ENCODE measurements around the gene GAS1.

The GAS1 gene
- 0.52 to 1.0 (median 0.77) reads per million in 3 donors for total RNA-seq

- peaks cover 5% of the 10 kb centered on the region for H3K4me1 ChIP-seq (ENCODE audit: control insufficient read depth, insufficient read depth, low read length, poor library complexity, severe bottlenecking)
- peak; percentile 33 to 55 (median 45) for DNase-seq
- H3K36me3 ChIP-seq (ENCODE audit: control insufficient read depth, insufficient read depth, low read length): no peaks in the 10 kb centered on the region
- no peaks in the 10 kb centered on the region for H3K9me3 ChIP-seq (ENCODE audit: control insufficient read depth, low read length)
- peaks cover 5% of the 10 kb centered on the region for H3K27me3 ChIP-seq (replicated peaks; ENCODE audit: control insufficient read depth, insufficient read depth, low read length, poor library complexity, severe bottlenecking)
- peak within 1 kb of the TSS; percentile 16 for H3K27ac ChIP-seq (ENCODE audit: insufficient read depth, low read length, poor library complexity, severe bottlenecking)
- H3K4me3 ChIP-seq (ENCODE audit: insufficient read depth, low read depth, low read length, poor library complexity, severe bottlenecking): peak within 1 kb of the TSS; percentile 92
Observed at GRCh38 chr9:86947146-86948073, at the start of gene GAS1. Gene GAS1, minus strand, starts transcription at chr9:86947506. Its CDS starts 727 bp downstream, at chr9:86946779.

GRCh38 chr9:86994231-86994630, 46.9 kb upstream of the GAS1 start:
- H3K27ac ChIP-seq (ENCODE audit: insufficient read depth, low read length, poor library complexity, severe bottlenecking): no peak overlapping the region
- H3K9me3 ChIP-seq (ENCODE audit: control insufficient read depth, low read length): no peaks in the 10 kb centered on the region
- no peaks in the 10 kb centered on the region for H3K36me3 ChIP-seq (ENCODE audit: control insufficient read depth, insufficient read depth, low read length)
- no peaks in the 10 kb centered on the region for H3K4me1 ChIP-seq (ENCODE audit: control insufficient read depth, insufficient read depth, low read length, poor library complexity, severe bottlenecking)
- H3K4me3 ChIP-seq (ENCODE audit: insufficient read depth, low read depth, low read length, poor library complexity, severe bottlenecking): no peak overlapping the region
- no peaks in the 10 kb centered on the region for H3K27me3 ChIP-seq (replicated peaks; ENCODE audit: control insufficient read depth, insufficient read depth, low read length, poor library complexity, severe bottlenecking)
- no peak for DNase-seq

GRCh38 chr9:86993830-86994229, 46.5 kb upstream of the GAS1 start:
- no peaks in the 10 kb centered on the region for H3K36me3 ChIP-seq (ENCODE audit: control insufficient read depth, insufficient read depth, low read length)
- no peaks in the 10 kb centered on the region for H3K4me1 ChIP-seq (ENCODE audit: control insufficient read depth, insufficient read depth, low read length, poor library complexity, severe bottlenecking)
- DNase-seq: no peak

GRCh38 chr9:86991077-86991476, 43.8 kb upstream of the GAS1 start:
- Histone ChIP-seq H3K36me3 (ENCODE audit: control insufficient read depth, insufficient read depth, low read length) (no peaks in the 10 kb centered on the region), H3K4me3 (ENCODE audit: insufficient read depth, low read depth, low read length, poor library complexity, severe bottlenecking) (no peak overlapping the region), H3K9me3 (ENCODE audit: control insufficient read depth, low read length) (no peaks in the 10 kb centered on the region), H3K27me3 (replicated peaks; ENCODE audit: control insufficient read depth, insufficient read depth, low read length, poor library complexity, severe bottlenecking) (no peaks in the 10 kb centered on the region), H3K4me1 (ENCODE audit: control insufficient read depth, insufficient read depth, low read length, poor library complexity, severe bottlenecking) (no peaks in the 10 kb centered on the region), H3K27ac (ENCODE audit: insufficient read depth, low read length, poor library complexity, severe bottlenecking) (no peak overlapping the region)
- DNase-seq: no peak

More at GRCh38 chr9:86993830-86994229, 46.5 kb upstream of the GAS1 start:
- no peak overlapping the region for H3K27ac ChIP-seq (ENCODE audit: insufficient read depth, low read length, poor library complexity, severe bottlenecking)
- H3K27me3 ChIP-seq (replicated peaks; ENCODE audit: control insufficient read depth, insufficient read depth, low read length, poor library complexity, severe bottlenecking): no peaks in the 10 kb centered on the region
- H3K9me3 ChIP-seq (ENCODE audit: control insufficient read depth, low read length): no peaks in the 10 kb centered on the region
- no peak overlapping the region for H3K4me3 ChIP-seq (ENCODE audit: insufficient read depth, low read depth, low read length, poor library complexity, severe bottlenecking)

GRCh38 chr9:86990290-86990689, 43.0 kb upstream of the GAS1 start:
- Histone ChIP-seq H3K9me3 (ENCODE audit: control insufficient read depth, low read length) (no peaks in the 10 kb centered on the region), H3K4me1 (ENCODE audit: control insufficient read depth, insufficient read depth, low read length, poor library complexity, severe bottlenecking) (no peaks in the 10 kb centered on the region), H3K27ac (ENCODE audit: insufficient read depth, low read length, poor library complexity, severe bottlenecking) (no peak overlapping the region), H3K27me3 (replicated peaks; ENCODE audit: control insufficient read depth, insufficient read depth, low read length, poor library complexity, severe bottlenecking) (no peaks in the 10 kb centered on the region), H3K36me3 (ENCODE audit: control insufficient read depth, insufficient read depth, low read length) (no peaks in the 10 kb centered on the region), H3K4me3 (ENCODE audit: insufficient read depth, low read depth, low read length, poor library complexity, severe bottlenecking) (no peak overlapping the region)
- DNase-seq: no peak

GRCh38 chr9:86987900-86988299, 40.6 kb upstream of the GAS1 start:
- H3K36me3 ChIP-seq (ENCODE audit: control insufficient read depth, insufficient read depth, low read length): no peaks in the 10 kb centered on the region
- no peaks in the 10 kb centered on the region for H3K4me1 ChIP-seq (ENCODE audit: control insufficient read depth, insufficient read depth, low read length, poor library complexity, severe bottlenecking)
- no peak overlapping the region for H3K27ac ChIP-seq (ENCODE audit: insufficient read depth, low read length, poor library complexity, severe bottlenecking)
- no peaks in the 10 kb centered on the region for H3K27me3 ChIP-seq (replicated peaks; ENCODE audit: control insufficient read depth, insufficient read depth, low read length, poor library complexity, severe bottlenecking)
- DNase-seq: no peak
- no peaks in the 10 kb centered on the region for H3K9me3 ChIP-seq (ENCODE audit: control insufficient read depth, low read length)
- H3K4me3 ChIP-seq (ENCODE audit: insufficient read depth, low read depth, low read length, poor library complexity, severe bottlenecking): no peak overlapping the region

GRCh38 chr9:86985132-86985647, 37.9 kb upstream of the GAS1 start:
- Histone ChIP-seq H3K4me3 (ENCODE audit: insufficient read depth, low read depth, low read length, poor library complexity, severe bottlenecking) (no peak overlapping the region), H3K27me3 (replicated peaks; ENCODE audit: control insufficient read depth, insufficient read depth, low read length, poor library complexity, severe bottlenecking) (no peaks in the 10 kb centered on the region), H3K9me3 (ENCODE audit: control insufficient read depth, low read length) (no peaks in the 10 kb centered on the region), H3K27ac (ENCODE audit: insufficient read depth, low read length, poor library complexity, severe bottlenecking) (no peak overlapping the region), H3K36me3 (ENCODE audit: control insufficient read depth, insufficient read depth, low read length) (no peaks in the 10 kb centered on the region), H3K4me1 (ENCODE audit: control insufficient read depth, insufficient read depth, low read length, poor library complexity, severe bottlenecking) (no peaks in the 10 kb centered on the region)
- DNase-seq: no peak

GRCh38 chr9:86983620-86984259, 36.4 kb upstream of the GAS1 start:
- Histone ChIP-seq H3K27ac (ENCODE audit: insufficient read depth, low read length, poor library complexity, severe bottlenecking) (no peak overlapping the region), H3K27me3 (replicated peaks; ENCODE audit: control insufficient read depth, insufficient read depth, low read length, poor library complexity, severe bottlenecking) (no peaks in the 10 kb centered on the region), H3K36me3 (ENCODE audit: control insufficient read depth, insufficient read depth, low read length) (no peaks in the 10 kb centered on the region), H3K9me3 (ENCODE audit: control insufficient read depth, low read length) (no peaks in the 10 kb centered on the region), H3K4me3 (ENCODE audit: insufficient read depth, low read depth, low read length, poor library complexity, severe bottlenecking) (no peak overlapping the region), H3K4me1 (ENCODE audit: control insufficient read depth, insufficient read depth, low read length, poor library complexity, severe bottlenecking) (no peaks in the 10 kb centered on the region)
- DNase-seq: no peak

GRCh38 chr9:86983249-86983619, 35.9 kb upstream of the GAS1 start:
- H3K4me3 ChIP-seq (ENCODE audit: insufficient read depth, low read depth, low read length, poor library complexity, severe bottlenecking): no peak overlapping the region
- no peaks in the 10 kb centered on the region for H3K9me3 ChIP-seq (ENCODE audit: control insufficient read depth, low read length)
- no peak for DNase-seq
- H3K27me3 ChIP-seq (replicated peaks; ENCODE audit: control insufficient read depth, insufficient read depth, low read length, poor library complexity, severe bottlenecking): no peaks in the 10 kb centered on the region
- H3K27ac ChIP-seq (ENCODE audit: insufficient read depth, low read length, poor library complexity, severe bottlenecking): no peak overlapping the region
- no peaks in the 10 kb centered on the region for H3K36me3 ChIP-seq (ENCODE audit: control insufficient read depth, insufficient read depth, low read length)
- H3K4me1 ChIP-seq (ENCODE audit: control insufficient read depth, insufficient read depth, low read length, poor library complexity, severe bottlenecking): no peaks in the 10 kb centered on the region

GRCh38 chr9:86980802-86981201, 33.5 kb upstream of the GAS1 start:
- no peaks in the 10 kb centered on the region for H3K27me3 ChIP-seq (replicated peaks; ENCODE audit: control insufficient read depth, insufficient read depth, low read length, poor library complexity, severe bottlenecking)
- H3K36me3 ChIP-seq (ENCODE audit: control insufficient read depth, insufficient read depth, low read length): no peaks in the 10 kb centered on the region
- no peaks in the 10 kb centered on the region for H3K9me3 ChIP-seq (ENCODE audit: control insufficient read depth, low read length)
- H3K27ac ChIP-seq (ENCODE audit: insufficient read depth, low read length, poor library complexity, severe bottlenecking): no peak overlapping the region
- no peaks in the 10 kb centered on the region for H3K4me1 ChIP-seq (ENCODE audit: control insufficient read depth, insufficient read depth, low read length, poor library complexity, severe bottlenecking)
- DNase-seq: no peak
- H3K4me3 ChIP-seq (ENCODE audit: insufficient read depth, low read depth, low read length, poor library complexity, severe bottlenecking): no peak overlapping the region

Measured in effector memory CD4-positive, alpha-beta T cell (primary cell).